SIG-M5 treated with dmso at 0.1 percent for 504 hours (cell line): Measurements from ENCODE around the gene NRCAM.

Experiments used
- DNase-seq: peaks from one replicate; lab custom pipeline; 2025; ENCODE audit not compliant: unreplicated experiment; lab: John Stamatoyannopoulos, UW

The NRCAM gene

DNA sequence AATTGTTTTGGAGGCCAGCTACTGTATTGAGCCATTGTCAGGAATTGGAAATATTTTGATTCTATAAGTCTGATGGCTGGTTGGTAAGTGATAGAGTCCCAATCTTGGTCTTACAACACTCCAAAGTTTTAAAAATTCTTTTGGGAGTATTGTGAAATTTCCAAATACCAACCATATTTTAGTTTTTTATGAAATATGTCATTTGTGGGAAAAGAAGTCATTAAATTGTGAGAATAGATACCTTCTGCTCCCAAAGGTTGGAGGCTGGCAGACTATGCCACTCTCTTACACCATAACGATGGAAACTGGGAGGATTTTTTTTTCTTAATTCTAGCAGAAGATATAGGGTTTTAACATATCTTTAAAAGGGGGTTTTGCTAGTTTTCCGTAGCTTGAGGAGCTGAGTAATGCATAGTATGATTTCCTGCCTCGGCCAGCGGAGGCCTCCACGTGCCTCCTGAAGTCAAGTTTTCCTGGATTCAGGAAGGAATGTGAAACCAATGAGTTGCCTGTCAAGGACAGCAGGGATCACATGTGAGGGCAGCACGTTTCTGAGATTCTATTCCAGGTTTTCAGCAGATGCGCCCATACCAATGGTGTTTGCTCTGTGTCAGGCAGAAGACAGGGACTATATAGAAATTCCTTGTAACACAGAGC lies 233.9 kb downstream of the NRCAM start:
- no peak for DNase-seq

DNA sequence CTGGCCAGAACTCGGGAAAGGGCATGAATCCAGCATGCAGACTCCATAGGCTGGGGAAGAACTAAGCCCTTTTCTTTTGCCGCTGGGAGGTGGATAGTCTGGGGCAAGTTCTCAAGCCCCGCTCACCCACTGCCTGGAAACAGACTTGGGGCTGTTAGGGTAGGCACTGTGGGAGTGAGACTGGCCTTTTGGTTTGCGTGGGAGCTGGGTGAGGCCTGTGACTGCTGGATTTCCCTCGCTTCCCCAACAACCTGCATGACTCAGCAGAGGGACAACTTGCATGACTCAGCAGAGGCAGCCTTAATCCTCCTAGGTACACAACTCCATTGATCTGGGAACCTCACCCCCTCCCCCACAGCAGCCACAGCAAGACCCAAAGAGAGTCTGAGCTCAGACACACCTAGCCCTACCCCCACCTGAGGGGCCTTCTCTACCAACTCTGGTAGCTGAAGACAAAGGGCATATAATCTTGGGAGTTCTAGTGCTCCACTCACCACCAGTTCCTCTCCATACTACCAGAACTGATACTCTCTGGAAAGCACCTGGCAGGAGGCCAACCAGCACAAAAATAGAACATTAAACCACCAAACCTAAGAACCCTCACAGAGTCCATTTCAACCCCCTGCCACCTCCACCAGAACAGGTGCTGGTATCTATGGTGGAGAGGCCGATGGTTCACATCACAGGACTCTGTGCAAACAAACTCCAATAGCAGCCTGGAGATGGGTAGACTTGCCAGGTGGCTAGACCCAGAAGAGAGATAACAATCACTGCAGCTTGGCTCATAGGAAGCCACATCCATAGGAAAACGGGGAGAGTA lies 244.6 kb downstream of the NRCAM start:
- DNase-seq, result no peak

DNA sequence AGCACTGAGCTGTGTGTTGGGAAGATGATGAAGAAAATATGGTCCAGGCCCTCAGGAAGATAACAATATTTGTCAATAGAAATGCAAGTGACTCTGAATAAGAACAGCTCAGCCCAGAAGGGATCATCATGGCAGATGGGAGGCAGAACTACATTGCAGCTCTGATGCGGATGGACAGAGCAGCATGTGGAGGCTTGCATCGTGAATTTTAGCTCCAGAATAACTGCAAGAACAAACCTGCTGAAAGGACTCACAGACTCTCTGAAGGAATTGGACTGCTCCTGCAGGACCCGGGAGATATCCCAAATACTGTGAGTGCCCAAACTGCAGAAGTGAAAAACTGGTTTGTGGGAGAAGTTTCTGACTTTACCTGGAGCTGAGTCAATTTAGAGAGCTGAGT lies 245.4 kb downstream of the NRCAM start:
- DNase-seq, result no peak

DNA sequence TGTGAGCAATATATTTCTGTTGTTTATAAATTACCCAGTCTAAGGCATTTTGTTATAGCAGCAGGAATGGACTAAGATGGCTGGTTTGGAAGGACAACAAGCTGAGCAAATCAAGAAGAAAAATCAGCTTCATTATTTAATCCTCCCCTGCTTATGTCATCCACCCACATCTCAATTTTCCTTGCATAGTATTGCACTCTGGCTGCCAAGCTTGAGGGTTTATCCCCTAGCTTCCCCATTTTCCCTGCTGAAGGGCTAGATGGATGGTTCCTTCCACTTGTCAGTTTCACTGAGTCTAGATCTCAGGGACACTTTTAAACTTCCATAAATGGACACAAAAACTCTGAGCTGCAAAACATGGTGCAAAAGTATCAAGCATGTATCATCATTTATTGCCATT lies 250.9 kb downstream of the NRCAM start:
- DNase-seq, result no peak

DNA sequence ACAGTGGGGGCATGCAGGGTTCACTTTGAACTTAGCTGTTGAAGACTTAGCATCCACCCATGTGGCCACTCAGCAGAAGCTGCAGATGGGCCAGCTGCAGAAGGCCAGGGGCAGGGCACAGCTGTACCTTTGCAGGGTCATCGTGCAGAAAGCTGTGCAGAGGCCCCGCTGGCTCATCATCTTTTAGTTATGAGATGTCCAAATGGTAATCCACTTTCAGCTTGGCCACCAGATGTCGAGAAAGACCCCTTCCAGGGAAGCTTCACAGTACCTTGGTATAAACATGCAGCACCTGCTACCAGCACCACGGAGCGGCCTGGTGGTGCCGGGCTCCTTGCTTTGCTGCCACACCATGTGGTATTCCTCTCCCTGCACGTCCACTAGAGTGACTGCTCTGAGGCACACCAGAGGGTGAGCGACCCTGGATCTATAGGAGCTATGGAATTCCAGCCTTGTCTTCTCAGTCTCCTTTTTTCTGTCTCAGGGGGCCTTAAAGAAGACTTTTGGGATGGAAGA lies 251.9 kb downstream of the NRCAM start:
- no peak for DNase-seq

DNA sequence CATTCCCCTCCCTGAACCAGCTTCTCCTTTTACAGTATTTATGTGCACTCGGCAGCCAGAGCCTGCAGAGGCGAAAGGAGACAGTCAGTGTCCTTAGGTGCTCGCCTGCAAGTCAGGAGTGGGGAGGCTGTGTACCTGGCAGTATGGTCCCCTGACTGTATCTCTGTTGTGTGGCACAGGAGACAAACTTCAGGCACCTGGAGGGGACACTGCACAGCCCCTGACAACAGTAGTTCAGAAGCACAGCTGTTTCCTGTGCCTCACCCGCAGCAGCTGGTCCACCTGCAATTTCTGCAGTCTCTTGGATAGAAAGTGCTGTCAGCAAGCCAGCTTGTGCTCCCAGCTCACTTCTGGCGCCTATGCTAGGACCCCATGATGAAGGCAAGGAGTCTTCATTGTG lies 252.7 kb downstream of the NRCAM start:
- DNase-seq, result no peak

DNA sequence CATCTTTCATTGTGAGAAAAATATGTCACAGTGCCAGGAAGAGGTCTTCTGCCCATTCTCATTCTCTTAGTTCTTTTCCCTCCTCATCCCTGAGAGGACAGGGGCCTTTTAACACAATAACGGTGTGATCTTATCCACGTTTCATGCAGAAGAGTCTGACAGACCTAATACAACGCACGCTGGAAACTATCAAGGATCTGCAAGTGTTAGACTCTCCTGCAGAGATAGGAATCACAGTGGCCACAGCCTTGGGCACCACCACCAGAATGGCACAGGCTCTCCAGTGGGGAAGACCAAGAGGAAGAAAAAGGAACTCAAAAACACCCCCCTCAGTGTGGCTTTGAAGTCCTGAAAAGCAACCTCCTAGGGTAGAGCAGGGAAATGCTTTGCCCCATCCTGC lies 253.5 kb downstream of the NRCAM start:
- no peak for DNase-seq

DNA sequence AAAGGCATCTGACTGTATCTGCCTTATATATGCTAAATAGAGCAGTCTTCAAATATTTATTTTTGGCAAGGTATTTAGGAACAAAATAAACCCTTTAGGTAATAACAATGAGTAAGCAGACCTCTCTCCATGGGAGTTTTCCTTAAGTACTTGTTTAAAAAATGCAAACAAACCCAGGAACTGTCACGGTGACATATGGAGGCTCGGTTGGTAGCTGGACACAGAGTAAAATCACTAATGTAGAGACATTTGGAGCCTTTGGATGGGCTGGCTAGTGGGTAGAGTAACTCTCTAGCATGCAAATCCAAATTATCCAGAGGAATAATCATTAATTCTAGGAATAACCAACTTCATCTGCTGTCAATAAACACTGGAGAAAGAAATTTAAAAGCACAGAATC lies 254.5 kb downstream of the NRCAM start:
- DNase-seq, result no peak

DNA sequence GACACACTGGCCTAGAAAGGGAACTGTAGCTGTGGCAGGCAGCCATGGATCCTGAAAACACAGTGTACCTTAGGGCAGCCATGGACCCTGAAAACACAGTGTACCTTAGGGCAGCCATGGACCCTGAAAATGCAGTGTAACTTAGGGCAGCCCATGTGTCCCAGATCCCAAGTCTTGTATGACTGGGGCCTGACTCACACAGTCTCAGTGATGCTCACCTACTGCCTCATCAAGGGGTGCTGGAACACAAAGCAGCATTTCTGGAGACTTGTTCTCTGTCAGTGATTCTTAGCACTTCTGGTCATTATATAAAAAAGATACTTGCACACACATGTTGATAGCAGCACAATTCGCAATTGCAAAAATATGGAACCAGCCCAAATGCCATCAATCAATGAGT lies 255.9 kb downstream of the NRCAM start:
- no peak for DNase-seq

DNA sequence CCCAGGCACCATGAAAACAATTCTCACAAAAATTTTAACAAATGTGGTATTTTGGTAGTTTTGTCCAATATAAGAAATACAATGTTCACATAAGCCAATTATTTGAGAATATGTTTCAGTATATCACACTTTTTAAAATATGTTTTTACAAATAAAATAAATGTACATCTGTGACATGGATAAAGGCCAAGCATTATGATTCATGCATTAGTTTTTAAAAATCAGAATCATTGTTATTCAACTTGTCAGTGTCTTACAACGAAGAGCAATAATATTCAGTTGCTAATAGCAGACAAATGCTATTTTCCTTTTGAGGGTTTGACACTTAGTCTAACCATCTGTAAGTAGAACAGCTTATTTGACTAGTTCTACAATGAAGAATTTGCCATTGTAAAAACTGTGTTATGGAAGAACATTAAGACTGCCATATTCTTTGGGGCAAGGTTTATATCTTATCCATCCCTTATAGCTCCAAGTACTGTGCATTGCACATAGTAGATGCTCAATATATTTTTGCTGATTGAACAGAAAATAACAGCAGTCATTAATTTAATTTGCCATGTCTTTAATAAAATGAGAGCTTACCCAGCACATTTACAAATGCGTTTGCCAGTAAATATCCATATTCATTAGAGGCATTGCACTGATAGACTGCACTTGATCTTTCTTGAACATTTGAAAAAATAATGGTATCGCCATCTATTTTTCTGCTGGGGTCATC lies 258.7 kb downstream of the NRCAM start:
- DNase-seq, result no peak

DNA sequence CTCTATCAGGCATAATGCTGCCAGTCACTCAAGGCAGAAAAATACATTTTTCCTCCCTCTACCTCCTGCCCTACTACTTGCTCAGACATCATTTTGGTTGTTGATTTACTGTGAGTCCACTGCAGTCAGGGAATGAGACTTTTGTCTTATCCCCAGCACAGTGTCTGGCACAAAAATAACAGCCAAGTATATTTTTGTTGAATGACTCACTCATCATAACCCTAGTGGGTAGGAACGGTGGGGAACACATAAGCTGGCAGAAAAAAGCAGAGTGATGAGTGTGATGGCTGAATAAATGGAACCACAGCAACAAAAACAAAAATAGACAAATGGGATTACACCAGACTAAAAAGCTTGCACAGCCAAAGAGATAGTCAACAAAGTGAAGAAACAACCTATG lies 260.2 kb downstream of the NRCAM start:
- no peak for DNase-seq

DNA sequence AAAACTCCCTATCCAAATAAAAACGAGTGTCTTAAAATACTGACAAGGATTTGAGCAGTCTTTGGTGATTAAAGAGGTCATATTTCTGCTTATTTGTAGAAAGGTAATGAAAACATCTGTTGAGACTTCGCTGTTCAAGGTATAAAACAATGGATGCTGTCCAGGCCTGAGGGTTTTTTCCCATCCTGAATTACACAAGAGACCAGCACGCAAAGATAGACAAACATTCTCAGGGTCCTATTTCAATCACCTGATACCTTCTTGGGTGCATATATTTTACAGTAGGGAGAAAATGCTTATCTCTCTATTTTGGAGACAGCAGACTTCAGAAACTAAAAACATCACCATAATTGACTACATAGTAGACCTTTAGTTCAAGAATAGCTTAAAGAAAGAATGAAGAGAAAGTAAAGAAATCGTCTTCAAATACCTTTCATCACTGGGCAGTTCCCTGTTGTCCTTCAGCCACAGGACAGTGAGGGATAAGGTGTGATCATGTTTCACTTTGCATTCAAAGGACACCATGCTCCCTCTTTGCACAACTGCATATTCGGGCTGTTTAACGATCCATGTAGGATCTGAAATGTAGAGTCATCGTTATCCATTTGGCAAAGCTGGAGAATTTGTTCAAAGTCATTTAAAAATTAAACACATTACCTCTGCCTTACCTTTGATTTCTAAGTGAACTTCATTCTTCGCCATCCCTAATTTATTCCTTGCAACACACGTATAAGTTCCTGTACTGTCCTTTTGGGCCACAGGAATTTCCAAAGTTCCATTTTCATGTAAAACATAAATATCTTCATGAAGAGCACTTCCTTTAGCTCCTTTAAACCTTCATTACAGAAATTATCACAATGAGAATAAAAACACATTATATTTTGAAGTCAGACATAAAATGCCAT lies 262.4 kb downstream of the NRCAM start:
- DNase-seq, result no peak

DNA sequence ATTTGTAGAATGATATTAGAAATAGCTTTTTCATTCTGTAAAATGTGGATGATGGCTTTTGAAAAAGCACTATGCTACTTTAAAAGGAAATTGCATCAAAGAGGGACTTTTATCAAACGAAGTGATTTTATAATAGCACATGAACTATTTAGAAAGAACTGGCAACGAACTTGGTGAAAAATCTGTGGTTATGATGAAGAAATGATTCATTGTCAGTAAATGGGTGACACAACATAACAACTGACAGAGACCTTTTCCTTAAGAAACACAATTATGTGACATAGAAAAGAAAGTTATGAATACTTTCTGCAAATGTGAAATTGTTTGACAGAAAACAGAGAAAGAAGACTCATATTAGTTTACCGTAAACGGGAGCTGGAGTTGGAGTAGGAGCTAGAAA lies 265.3 kb downstream of the NRCAM start:
- DNase-seq, result no peak

DNA sequence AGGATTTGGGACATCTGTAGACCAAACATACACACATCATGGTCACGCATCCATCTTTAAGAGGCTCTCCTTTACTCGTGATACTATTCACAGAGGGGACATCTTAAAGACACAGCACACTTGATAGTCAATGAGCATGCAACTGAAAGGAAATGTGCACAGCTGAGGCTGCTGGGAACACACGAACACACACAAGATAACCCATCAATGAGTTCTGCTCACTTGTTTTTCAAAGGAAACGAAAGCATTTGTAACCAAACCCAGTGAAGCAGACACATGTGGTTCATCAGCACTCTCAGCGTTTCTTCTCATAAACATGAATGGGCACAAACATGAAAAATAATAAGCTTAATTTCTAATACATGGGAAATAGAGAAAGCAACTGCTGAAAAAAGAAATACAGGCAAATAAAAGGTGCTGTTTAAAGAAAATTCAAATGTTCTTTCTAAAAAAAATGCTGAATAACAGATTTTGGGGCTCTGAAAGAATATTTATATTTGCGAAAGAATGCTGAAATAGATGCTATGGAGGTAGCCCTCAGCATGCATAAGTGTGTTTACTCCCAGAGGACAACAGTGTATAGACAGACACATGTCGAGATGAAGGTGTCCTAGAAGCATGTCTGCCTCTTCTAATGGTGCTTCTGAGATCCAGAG lies 266.4 kb downstream of the NRCAM start:
- DNase-seq, result no peak

DNA sequence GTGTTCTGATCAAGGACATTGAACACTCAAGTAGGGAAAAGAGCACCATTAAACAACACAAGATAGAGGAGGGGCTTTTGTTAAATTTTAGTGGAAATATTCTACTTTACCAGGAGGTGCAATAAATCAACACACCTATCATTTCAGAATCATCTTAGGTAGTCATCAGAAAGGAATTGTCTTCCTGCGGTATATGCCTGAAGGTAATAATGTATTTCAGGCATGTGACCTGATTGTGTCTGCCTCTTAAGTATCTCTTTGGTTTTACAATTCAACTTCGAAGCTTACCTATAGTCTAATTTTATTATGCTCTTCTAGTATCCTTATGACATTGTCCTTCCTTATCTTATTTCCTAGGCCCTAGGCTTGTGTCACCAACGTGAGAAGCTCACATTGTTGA lies 267.5 kb downstream of the NRCAM start:
- no peak for DNase-seq

DNA sequence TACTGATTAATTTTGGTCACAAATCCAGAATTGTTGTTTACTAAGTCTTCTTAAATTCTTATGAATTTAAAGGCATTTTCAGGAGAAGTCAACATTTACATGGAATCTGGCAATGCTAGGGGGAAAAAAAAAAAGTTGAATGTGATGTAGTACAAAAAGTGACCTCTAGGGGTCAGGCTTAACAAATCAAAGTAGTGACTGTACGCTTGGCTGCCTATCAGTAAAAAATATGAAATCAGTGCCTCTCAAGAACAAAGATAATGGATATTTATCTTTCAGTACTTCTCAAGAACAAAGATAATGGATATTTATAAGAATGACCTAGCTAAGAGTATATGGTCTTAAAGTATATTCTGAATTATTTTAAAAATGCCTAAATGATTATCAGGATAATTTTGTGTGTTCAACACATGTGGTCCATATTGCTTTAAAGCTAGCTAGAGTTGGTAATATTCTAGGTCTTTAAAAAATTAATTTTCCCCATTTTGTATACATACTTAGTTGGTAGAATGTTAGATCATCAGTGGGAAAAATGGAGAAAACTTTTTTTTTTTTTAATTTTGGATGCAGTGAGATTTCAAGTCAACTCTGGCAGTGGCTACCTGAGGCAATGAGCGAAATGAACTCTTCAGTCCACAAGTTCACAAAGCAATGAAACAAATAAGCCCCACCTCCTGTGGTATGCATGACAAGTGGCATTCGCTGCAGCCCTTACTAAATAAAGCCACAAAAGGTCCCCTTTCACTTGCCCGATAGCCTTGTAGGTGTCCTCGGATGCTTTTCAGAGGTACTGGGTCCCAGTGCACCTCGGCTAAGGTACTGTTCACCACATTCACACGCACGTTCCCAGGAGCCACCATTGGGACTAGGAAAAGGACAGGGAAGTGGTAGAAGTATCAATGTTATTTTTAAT lies 274.9 kb downstream of the NRCAM start:
- DNase-seq, result peak; percentile 49

DNA sequence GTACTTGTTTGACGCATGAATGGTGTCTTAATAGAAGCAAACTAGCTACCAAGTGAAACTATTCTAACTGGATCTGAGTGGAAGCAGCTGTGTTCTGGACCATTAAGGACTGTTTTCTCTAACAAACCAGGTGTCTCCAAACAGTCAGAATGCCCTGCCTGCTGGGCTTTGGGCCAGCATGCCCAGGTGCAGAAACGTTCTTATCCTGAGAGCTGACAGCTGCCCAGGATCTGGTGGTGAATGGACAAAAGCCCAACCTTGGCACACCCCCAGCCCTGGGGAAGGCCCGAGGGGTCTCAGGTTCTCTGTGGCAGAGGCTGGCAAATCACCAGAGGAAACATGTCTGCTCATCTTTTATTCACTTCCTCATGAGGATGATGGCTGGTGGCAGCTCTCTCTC lies 277.8 kb downstream of the NRCAM start:
- no peak for DNase-seq

DNA sequence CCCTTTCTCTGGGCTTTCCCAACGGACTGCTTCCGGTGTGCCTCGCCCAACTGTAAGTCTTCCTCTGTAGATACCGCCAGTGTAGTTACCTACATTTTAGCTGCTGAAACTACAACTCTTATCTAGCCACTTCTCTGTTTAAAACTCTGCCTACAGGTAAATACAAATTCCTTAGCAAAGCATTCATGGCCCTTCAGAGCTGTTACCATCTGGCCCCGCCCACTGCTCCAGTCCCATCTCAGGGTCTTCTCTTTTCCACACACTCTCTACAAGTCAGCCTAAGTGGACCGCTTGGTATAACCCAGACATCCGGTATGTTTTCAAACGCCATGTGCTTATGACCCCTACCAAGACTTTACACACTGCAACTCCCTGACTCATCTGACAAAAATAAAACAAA lies 285.1 kb downstream of the NRCAM start:
- no peak for DNase-seq

DNA sequence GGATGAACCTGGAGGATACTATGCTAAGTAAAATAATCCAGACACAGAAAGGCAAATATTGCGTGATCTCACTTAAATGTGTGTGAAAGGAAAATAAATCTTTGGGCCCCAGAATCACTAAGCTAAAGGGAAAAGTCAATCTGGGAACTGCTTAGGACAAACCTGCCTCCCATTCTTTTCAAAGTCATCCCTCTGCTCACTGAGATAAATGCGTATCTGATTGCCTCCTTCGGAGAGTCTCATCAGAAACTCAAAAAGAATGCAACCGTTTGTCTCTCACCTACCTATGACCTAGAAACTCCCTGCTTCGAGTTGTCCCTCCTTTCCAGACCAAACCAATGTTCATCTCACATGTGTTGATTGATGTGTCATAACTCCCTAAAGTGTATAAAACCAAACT lies 286.0 kb downstream of the NRCAM start:
- DNase-seq, result no peak
